A375 (cell line): ENCODE data around the gene HSD11B1L. TPM values are rescaled to one million over a fixed set of nuclear protein-coding genes. Genes with fewer than 3 reads are reported as not detected.

Experiments used
- total RNA-seq: library from RNA; depleted of rRNA; stranded (reverse); fragments of >200 nt; shearing (Covaris generic); gene quantifications from 2 replicates; pipeline ENCODE4 v1.2.3, GENCODE V29; 2014; rRNA removed

Gene HSD11B1L, protein sequence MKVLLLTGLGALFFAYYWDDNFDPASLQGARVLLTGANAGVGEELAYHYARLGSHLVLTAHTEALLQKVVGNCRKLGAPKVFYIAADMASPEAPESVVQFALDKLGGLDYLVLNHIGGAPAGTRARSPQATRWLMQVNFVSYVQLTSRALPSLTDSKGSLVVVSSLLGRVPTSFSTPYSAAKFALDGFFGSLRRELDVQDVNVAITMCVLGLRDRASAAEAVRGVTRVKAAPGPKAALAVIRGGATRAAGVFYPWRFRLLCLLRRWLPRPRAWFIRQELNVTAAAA
- 46.2 and 46.3 TPM in 2 replicates for total RNA-seq

DNA sequence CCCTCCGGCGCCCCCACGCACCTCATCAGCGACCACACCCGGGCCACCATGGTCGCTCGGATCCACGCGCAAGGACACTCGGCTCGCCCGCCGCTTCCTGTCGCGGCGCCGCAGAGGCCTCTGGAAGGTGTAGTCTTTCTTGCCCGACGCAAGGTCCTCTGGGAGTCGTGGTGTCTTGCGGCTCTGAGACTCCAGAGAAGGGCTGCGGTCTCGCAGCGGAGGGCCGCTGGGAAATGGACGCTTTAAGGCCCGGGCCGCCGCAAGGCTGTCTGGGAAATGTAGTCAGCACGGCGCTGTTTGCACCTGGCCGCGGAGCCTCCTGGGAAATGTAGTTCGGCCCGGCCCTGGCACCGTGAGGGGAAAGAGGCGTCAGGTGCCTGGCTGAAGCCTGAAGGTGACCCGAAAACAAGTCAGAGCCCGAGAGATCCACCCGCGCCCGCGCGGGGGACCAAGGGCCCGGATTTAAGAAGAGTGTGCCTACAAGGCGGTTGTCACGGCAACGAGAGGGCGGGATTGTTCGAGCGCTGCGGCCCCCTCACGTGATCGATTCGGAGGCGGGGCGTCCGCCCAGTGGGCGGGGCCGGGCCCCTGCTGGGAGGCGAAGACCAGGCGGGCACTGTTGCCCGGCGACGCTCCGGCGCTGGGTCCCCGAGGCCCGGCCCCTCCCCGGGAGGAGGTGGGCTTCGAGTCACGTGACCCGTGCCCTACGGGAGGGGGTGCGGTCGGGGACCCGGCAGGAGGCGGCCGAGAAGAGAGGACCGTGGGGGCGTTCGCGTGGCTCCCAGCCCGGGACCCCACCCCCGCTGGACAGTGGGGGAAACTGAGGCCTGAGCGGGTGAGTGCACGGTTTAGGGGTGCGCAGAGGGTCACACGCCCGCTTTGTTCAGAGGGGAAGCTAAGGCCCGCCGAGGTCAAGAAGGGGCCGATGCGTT is at the start of gene HSD11B1L, which contains the start of gene MICOS13:
HSD11B1L (plus strand) TSS at position 591 of the 932 bp plus-strand sequence. CDS start 3,806 bp downstream, outside the sequence.
MICOS13 (minus strand) TSS at position 80 of the 932 bp plus-strand sequence; CDS start at position 50, 30 bp downstream.

DNA sequence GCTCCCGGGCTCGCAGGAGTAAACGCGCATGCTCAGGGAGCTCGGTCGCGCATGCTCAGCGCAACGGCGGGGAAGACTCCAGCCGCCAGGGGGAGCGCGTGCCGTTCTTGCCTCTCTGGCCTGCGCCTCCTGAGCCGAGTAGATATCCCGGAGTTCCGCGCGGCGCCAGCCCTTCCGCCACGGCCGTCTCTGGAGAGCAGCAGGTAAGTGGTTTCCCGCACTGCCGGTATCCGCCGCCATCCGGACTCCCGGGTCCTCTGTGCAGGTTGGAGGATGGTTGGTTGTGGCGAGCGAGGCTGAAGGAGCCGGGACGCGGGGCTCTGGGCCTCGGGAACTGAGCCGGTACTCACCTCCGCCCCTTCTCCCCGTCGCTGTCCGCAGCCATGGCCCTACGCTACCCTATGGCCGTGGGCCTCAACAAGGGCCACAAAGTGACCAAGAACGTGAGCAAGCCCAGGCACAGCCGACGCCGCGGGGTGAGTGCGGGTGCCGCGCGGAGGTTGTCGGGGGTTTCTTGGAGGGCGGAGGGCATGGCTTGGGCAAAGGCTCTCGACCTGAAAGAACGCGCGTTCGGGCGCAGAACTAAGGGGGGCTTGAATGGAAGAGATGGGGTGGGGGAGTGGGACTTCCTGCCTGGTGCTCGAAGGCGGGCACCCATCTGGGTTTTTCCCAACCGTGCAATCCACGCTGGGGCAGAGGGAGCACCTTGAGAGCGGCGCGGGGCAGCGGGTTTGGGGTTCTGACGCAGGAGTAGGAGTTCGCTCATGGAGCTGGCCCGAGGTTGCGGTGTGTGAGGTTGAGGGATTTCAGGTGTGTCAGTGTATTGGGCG is 9.5 kb downstream of the HSD11B1L start, which contains the start of gene RPL36:
RPL36 (plus strand) TSS at position 171 of the 830 bp plus-strand sequence; CDS start at position 384, 213 bp downstream.

DNA sequence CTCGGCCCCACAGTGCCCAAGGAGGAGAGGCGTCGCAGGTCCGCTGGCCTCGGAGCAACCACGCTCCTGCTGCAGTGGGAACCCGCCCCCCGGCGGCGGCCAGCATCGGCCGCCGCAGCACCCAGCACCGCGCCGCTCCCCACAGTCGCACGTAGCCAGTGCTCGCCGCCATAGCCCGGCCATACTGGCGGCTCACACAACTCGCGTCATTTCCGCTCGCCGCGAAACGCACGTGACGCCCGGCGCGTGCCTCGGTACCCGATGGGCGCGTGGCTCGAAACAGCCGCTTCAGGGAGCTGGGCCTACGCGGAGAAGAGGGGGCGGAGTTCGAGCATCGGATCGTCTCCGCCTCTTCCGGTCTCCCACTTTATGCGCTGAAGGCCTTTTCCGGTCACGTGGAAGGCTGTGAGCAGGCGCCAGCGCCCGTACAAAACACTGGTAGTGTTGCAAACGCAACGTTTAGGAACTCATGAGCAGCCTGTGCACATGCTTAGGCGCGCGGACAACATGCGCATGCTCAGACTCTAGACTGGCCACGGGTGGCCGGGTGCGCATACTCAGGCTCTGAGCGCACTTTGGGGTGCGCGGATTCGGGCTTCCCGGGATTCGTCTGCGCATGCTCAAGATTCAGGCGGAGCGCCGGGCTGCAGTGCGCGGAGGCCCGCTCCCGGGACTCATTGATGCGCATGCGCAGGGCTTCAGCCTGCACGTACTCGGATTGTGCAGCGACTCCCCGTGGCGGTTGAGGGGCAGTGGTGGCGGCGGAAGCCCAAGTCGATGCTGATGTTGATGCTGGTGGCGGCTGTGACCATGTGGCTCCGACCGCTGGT is 39.3 kb downstream of the HSD11B1L start, which contains the start of the genes CATSPERD and LONP1:
CATSPERD (plus strand) TSS at position 677 of the 830 bp plus-strand sequence; CDS start at position 778, 101 bp downstream.
LONP1 (minus strand) TSS at position 186 of the 830 bp plus-strand sequence; CDS start at position 172, 14 bp downstream.

Other genes with a start within 250 kb of the HSD11B1L start
- gene ZNRF4, start 225.6 kb upstream of the HSD11B1L start, total RNA-seq = not detected in 2 replicates
- gene TINCR, start 113.1 kb upstream of the HSD11B1L start, total RNA-seq = 0.24 and 0.64 TPM in 2 replicates
- gene SAFB2, start 58.3 kb upstream of the HSD11B1L start, total RNA-seq = 45.6 and 45.8 TPM in 2 replicates
- 61.2 and 65.0 TPM in 2 replicates for gene SAFB, start 57.9 kb upstream of the HSD11B1L start, total RNA-seq
- 232 and 245 TPM in 2 replicates for gene MICOS13, start 511 bp upstream of the HSD11B1L start, total RNA-seq
- 2,537 and 2,543 TPM in 2 replicates for gene RPL36, start 9.3 kb downstream of the HSD11B1L start, total RNA-seq
- gene LONP1, start 39.1 kb downstream of the HSD11B1L start, total RNA-seq = 306 and 350 TPM in 2 replicates
- not detected in 2 replicates for gene CATSPERD, start 39.6 kb downstream of the HSD11B1L start, total RNA-seq
- gene PRR22, start 103.7 kb downstream of the HSD11B1L start, total RNA-seq = 6.8 and 10.4 TPM in 2 replicates
- gene DUS3L, start 110.1 kb downstream of the HSD11B1L start, total RNA-seq = 102 and 105 TPM in 2 replicates
- 1.1 and 1.2 TPM in 2 replicates for gene NRTN, start 124.0 kb downstream of the HSD11B1L start, total RNA-seq
- not detected in 2 replicates for gene FUT6, start 158.7 kb downstream of the HSD11B1L start, total RNA-seq
- gene FUT3, start 170.4 kb downstream of the HSD11B1L start, total RNA-seq = 0.11 TPM in 1 of 2 replicates, not detected in the other
- gene FUT5, start 189.5 kb downstream of the HSD11B1L start, total RNA-seq = 0.11 TPM in 2 replicates
- 279 and 320 TPM in 2 replicates for gene NDUFA11, start 222.8 kb downstream of the HSD11B1L start, total RNA-seq
- 9.8 and 11.0 TPM in 2 replicates for gene VMAC, start 223.8 kb downstream of the HSD11B1L start, total RNA-seq
- 185 and 250 TPM in 2 replicates for gene CAPS, start 233.2 kb downstream of the HSD11B1L start, total RNA-seq